ENCODE data around the gene SPEF1. TPM values are rescaled to one million over a fixed set of nuclear protein-coding genes. Genes with fewer than 3 reads are reported as not detected.

Gene SPEF1
- total RNA-seq, 1 donor from 2014 or later, result under 0.01 TPM

GRCh38 chr20:3753098-3753497 is 28.1 kb downstream of the SPEF1 start:
- H3K36me3 ChIP-seq (ENCODE audit: control insufficient read depth, insufficient read depth, low read length), result no peaks in the 10 kb centered on the region
- FAIRE-seq, result peak; percentile 36

GRCh38 chr20:3752386-3752759 is 28.9 kb downstream of the SPEF1 start:
- FAIRE-seq (no peak), DNase-seq (ENCODE audit: low read depth) (no peak)
- Histone ChIP-seq H3K4me3 (ENCODE audit: low read depth, low read length) (peak overlapping the region; percentile 32), H3K27me3 (ENCODE audit: control insufficient read depth, insufficient read depth, low read length) (peaks cover 19% of the 10 kb centered on the region), H3K36me3 (ENCODE audit: control insufficient read depth, insufficient read depth, low read length) (no peaks in the 10 kb centered on the region)
- no peak for TF ChIP-seq CTCF (IDR thresholded peaks at IDR 0.05; ENCODE audit: insufficient read depth, low read length, severe bottlenecking)

More at GRCh38 chr20:3753098-3753497, 28.1 kb downstream of the SPEF1 start:
- DNase-seq (ENCODE audit: low read depth), result peak; percentile 61
- H3K27me3 ChIP-seq (ENCODE audit: control insufficient read depth, insufficient read depth, low read length), result peaks cover 19% of the 10 kb centered on the region
- TF ChIP-seq CTCF (IDR thresholded peaks at IDR 0.05; ENCODE audit: insufficient read depth, low read length, severe bottlenecking), result peak; percentile 94
- no peak overlapping the region for H3K4me3 ChIP-seq (ENCODE audit: low read depth, low read length)

- Histone ChIP-seq H3K27me3 (ENCODE audit: control insufficient read depth, insufficient read depth, low read length) (peaks cover 19% of the 10 kb centered on the region), H3K4me3 (ENCODE audit: low read depth, low read length) (peak overlapping the region; percentile 32), H3K36me3 (ENCODE audit: control insufficient read depth, insufficient read depth, low read length) (no peaks in the 10 kb centered on the region)
- TF ChIP-seq CTCF (IDR thresholded peaks at IDR 0.05; ENCODE audit: insufficient read depth, low read length, severe bottlenecking), result no peak
- FAIRE-seq, result no peak
- peak; percentile 45 for DNase-seq (ENCODE audit: low read depth)
These were observed 29.4 kb downstream of the SPEF1 start for GRCh38 chr20:3751675-3752385.

- FAIRE-seq, result no peak
- Histone ChIP-seq H3K4me3 (ENCODE audit: low read depth, low read length) (peak overlapping the region; percentile 32), H3K36me3 (ENCODE audit: control insufficient read depth, insufficient read depth, low read length) (no peaks in the 10 kb centered on the region)
These were observed 30.0 kb downstream of the SPEF1 start for GRCh38 chr20:3751305-3751674.

GRCh38 chr20:3749689-3750531 is 31.3 kb downstream of the SPEF1 start:
- peaks cover 19% of the 10 kb centered on the region for H3K27me3 ChIP-seq (ENCODE audit: control insufficient read depth, insufficient read depth, low read length)
- peak; percentile 81 for TF ChIP-seq CTCF (IDR thresholded peaks at IDR 0.05; ENCODE audit: insufficient read depth, low read length, severe bottlenecking)
- no peaks in the 10 kb centered on the region for H3K36me3 ChIP-seq (ENCODE audit: control insufficient read depth, insufficient read depth, low read length)
- no peak for DNase-seq (ENCODE audit: low read depth)
- no peak overlapping the region for H3K4me3 ChIP-seq (ENCODE audit: low read depth, low read length)
- no peak for FAIRE-seq

More at GRCh38 chr20:3751305-3751674, 30.0 kb downstream of the SPEF1 start:
- peaks cover 19% of the 10 kb centered on the region for H3K27me3 ChIP-seq (ENCODE audit: control insufficient read depth, insufficient read depth, low read length)
- peak; percentile 26 for TF ChIP-seq CTCF (IDR thresholded peaks at IDR 0.05; ENCODE audit: insufficient read depth, low read length, severe bottlenecking)
- DNase-seq (ENCODE audit: low read depth), result no peak
